ENCODE results near the gene KIF5C. TPM values are rescaled to one million over a fixed set of nuclear protein-coding genes. Genes with fewer than 3 reads are reported as not detected.

The KIF5C gene
- total and polyA plus RNA-seq, 2 donors (not counting 1 experiment from before 2014, with no cell fraction given), result 0.09 to 0.17 TPM

GRCh38 chr2:148992448-148992847, 117.4 kb downstream of the KIF5C start:
- Histone ChIP-seq H3K27ac (ENCODE audit: insufficient read depth, low read length) (no peak overlapping the region), H3K27me3 (ENCODE audit: control insufficient read depth, insufficient read depth, low read length) (no peaks in the 10 kb centered on the region), H4K20me1 (ENCODE audit: control insufficient read depth, extremely low read depth, insufficient read depth, low read length) (no peaks in the 10 kb centered on the region), H3K9ac (ENCODE audit: insufficient read depth, low read length) (no peak overlapping the region), H3K79me2 (ENCODE audit: control insufficient read depth, insufficient read depth, low read length) (no peaks in the 10 kb centered on the region), H3K9me3 (ENCODE audit: control insufficient read depth, insufficient read depth, low read depth, low read length) (no peaks in the 10 kb centered on the region), H3K4me3 (replicated peaks in 1 of 4; ENCODE audit: control extremely low read depth in 1 of 4, insufficient read depth in 1 of 4, low read depth in 3 of 4, low read length in 4 of 4) (no peak overlapping the region), H3K36me3 (ENCODE audit: control insufficient read depth, insufficient read depth, low read length) (no peaks in the 10 kb centered on the region), H2AFZ (ENCODE audit: low read length) (no peak overlapping the region), H3K4me2 (ENCODE audit: extremely low read depth, insufficient read depth, low read length) (no peak overlapping the region), H3K4me1 (ENCODE audit: control insufficient read depth, extremely low read depth, insufficient read depth, low read length) (no peaks in the 10 kb centered on the region)
- DNase-seq (ENCODE audit: low read depth in 2 of 2), result no peak
- TF ChIP-seq EZH2 (IDR thresholded peaks at IDR 0.05; ENCODE audit: low read length, missing control alignments), result no peak
- no peak for TF ChIP-seq CTCF (conservative IDR thresholded peaks at IDR 0.05 in 1 of 2, IDR thresholded peaks at IDR 0.05 in 1 of 2; ENCODE audit: low read depth in 1 of 2, low read length in 2 of 2)

GRCh38 chr2:148993351-148993750, 118.3 kb downstream of the KIF5C start:
- Histone ChIP-seq H3K36me3 (ENCODE audit: control insufficient read depth, insufficient read depth, low read length) (no peaks in the 10 kb centered on the region), H3K4me1 (ENCODE audit: control insufficient read depth, extremely low read depth, insufficient read depth, low read length) (no peaks in the 10 kb centered on the region), H3K27ac (ENCODE audit: insufficient read depth, low read length) (no peak overlapping the region), H4K20me1 (ENCODE audit: control insufficient read depth, extremely low read depth, insufficient read depth, low read length) (no peaks in the 10 kb centered on the region), H3K79me2 (ENCODE audit: control insufficient read depth, insufficient read depth, low read length) (no peaks in the 10 kb centered on the region), H3K9me3 (ENCODE audit: control insufficient read depth, insufficient read depth, low read depth, low read length) (no peaks in the 10 kb centered on the region), H3K27me3 (ENCODE audit: control insufficient read depth, insufficient read depth, low read length) (no peaks in the 10 kb centered on the region), H3K4me2 (ENCODE audit: extremely low read depth, insufficient read depth, low read length) (no peak overlapping the region), H3K9ac (ENCODE audit: insufficient read depth, low read length) (no peak overlapping the region), H3K4me3 (replicated peaks in 1 of 4; ENCODE audit: control extremely low read depth in 1 of 4, insufficient read depth in 1 of 4, low read depth in 3 of 4, low read length in 4 of 4) (no peak overlapping the region), H2AFZ (ENCODE audit: low read length) (no peak overlapping the region)
- no peak for DNase-seq (ENCODE audit: low read depth in 2 of 2)
- TF ChIP-seq CTCF (conservative IDR thresholded peaks at IDR 0.05 in 1 of 2, IDR thresholded peaks at IDR 0.05 in 1 of 2; ENCODE audit: low read depth in 1 of 2, low read length in 2 of 2) (no peak), EZH2 (IDR thresholded peaks at IDR 0.05; ENCODE audit: low read length, missing control alignments) (no peak)

GRCh38 chr2:148994341-148994740, 119.3 kb downstream of the KIF5C start:
- no peak for TF ChIP-seq CTCF (conservative IDR thresholded peaks at IDR 0.05 in 1 of 2, IDR thresholded peaks at IDR 0.05 in 1 of 2; ENCODE audit: low read depth in 1 of 2, low read length in 2 of 2)
- TF ChIP-seq EZH2 (IDR thresholded peaks at IDR 0.05; ENCODE audit: low read length, missing control alignments), result no peak
- Histone ChIP-seq H3K4me3 (replicated peaks in 1 of 4; ENCODE audit: control extremely low read depth in 1 of 4, insufficient read depth in 1 of 4, low read depth in 3 of 4, low read length in 4 of 4) (no peak overlapping the region), H3K36me3 (ENCODE audit: control insufficient read depth, insufficient read depth, low read length) (no peaks in the 10 kb centered on the region), H3K4me1 (ENCODE audit: control insufficient read depth, extremely low read depth, insufficient read depth, low read length) (no peaks in the 10 kb centered on the region), H2AFZ (ENCODE audit: low read length) (no peak overlapping the region), H3K27ac (ENCODE audit: insufficient read depth, low read length) (no peak overlapping the region), H3K9ac (ENCODE audit: insufficient read depth, low read length) (no peak overlapping the region), H3K27me3 (ENCODE audit: control insufficient read depth, insufficient read depth, low read length) (no peaks in the 10 kb centered on the region), H4K20me1 (ENCODE audit: control insufficient read depth, extremely low read depth, insufficient read depth, low read length) (no peaks in the 10 kb centered on the region), H3K4me2 (ENCODE audit: extremely low read depth, insufficient read depth, low read length) (no peak overlapping the region), H3K79me2 (ENCODE audit: control insufficient read depth, insufficient read depth, low read length) (no peaks in the 10 kb centered on the region), H3K9me3 (ENCODE audit: control insufficient read depth, insufficient read depth, low read depth, low read length) (no peaks in the 10 kb centered on the region)
- DNase-seq (ENCODE audit: low read depth in 2 of 2), result no peak

Measured in fibroblast of lung (primary cell).